Liver (tissue), 9 donors: ENCODE data around the gene FZD4. TPM values are rescaled to one million over a fixed set of nuclear protein-coding genes. Genes with fewer than 3 reads are reported as not detected.

ENCODE experiments used
- DNase-seq: peaks from one replicate; pipeline ENCODE4 v3.0.0-alpha.2; 2017; ENCODE audit warnings: low spot score
- H3K27ac ChIP-seq, 2 donors: one replicate each; pipeline ENCODE4 v1.7.0; 2013; ENCODE audit warnings: inconsistent platforms in 2 of 2, low read length in 2 of 2, control low read depth in 1 of 2, low read depth in 1 of 2, mild to moderate bottlenecking in 1 of 2
- H3K27me3 ChIP-seq, 4 donors: one replicate each; pipeline versions ENCODE4 v1.6.1 to v1.7.0; 2013; ENCODE audit warnings: low read length in 3 of 4, inconsistent platforms in 1 of 4, mild to moderate bottlenecking in 1 of 4, moderate library complexity in 1 of 4; ENCODE audit not compliant: control insufficient read depth in 4 of 4, insufficient read depth in 4 of 4
- H3K36me3 ChIP-seq, 4 donors: one replicate each; pipeline versions ENCODE4 v1.6.1 to v1.7.0; 2013; ENCODE audit warnings: low read length in 3 of 4, mild to moderate bottlenecking in 3 of 4, low read depth in 1 of 4, moderate library complexity in 1 of 4; ENCODE audit not compliant: control insufficient read depth in 4 of 4, insufficient read depth in 3 of 4
- H3K4me1 ChIP-seq, 4 donors: one replicate each; pipeline versions ENCODE4 v1.6.1 to v1.7.0; 2013; ENCODE audit warnings: low read length in 3 of 4, mild to moderate bottlenecking in 3 of 4, moderate library complexity in 1 of 4; ENCODE audit not compliant: control insufficient read depth in 4 of 4, insufficient read depth in 4 of 4
- H3K4me3 ChIP-seq, 3 donors: one replicate each; pipeline versions ENCODE4 v1.6.1 to v1.7.0; 2013; ENCODE audit warnings: low read length in 3 of 3, control low read depth in 1 of 3, low read depth in 1 of 3, mild to moderate bottlenecking in 1 of 3
- H3K9ac ChIP-seq, 2 donors: one replicate each; pipeline ENCODE4 v1.7.0; 2013; ENCODE audit warnings: low read length in 2 of 2, mild to moderate bottlenecking in 2 of 2, moderate library complexity in 2 of 2, control low read depth in 1 of 2, low read depth in 1 of 2
- H3K9me3 ChIP-seq, 4 donors: one replicate each; pipeline versions ENCODE4 v1.6.1 to v1.7.0; 2013; ENCODE audit warnings: low read length in 3 of 4; ENCODE audit not compliant: control insufficient read depth in 4 of 4
- CTCF ChIP-seq: fragments of 150-350 bp; IDR thresholded peaks from 2 replicates; pipeline ENCODE4 v1.5.1; 2017; ENCODE audit warnings: improper control_type of control experiment, low read depth, low read length; ENCODE audit not compliant: missing input control
- EGR1 ChIP-seq, 2 donors: IDR thresholded peaks; 2 replicates each; pipeline ENCODE4 v1.6.1; 2016 to 2018; ENCODE audit warnings: antibody characterized with exemption in 2 of 2, low read depth in 2 of 2
- FOXA1 ChIP-seq: IDR thresholded peaks from 2 replicates; pipeline ENCODE4 v1.6.1; 2016; ENCODE audit warnings: antibody characterized with exemption
- FOXA2 ChIP-seq: IDR thresholded peaks from 2 replicates; pipeline ENCODE4 v1.6.1; 2016; ENCODE audit warnings: antibody characterized with exemption
- GABPA ChIP-seq, 2 donors: IDR thresholded peaks in 1 of 2; conservative IDR thresholded peaks in 1 of 2; 2 replicates each; pipeline ENCODE4 v1.6.1; 2016; ENCODE audit warnings: antibody characterized with exemption in 2 of 2, mild to moderate bottlenecking in 1 of 2, moderate library complexity in 1 of 2
- HNF4A ChIP-seq, 2 donors: conservative IDR thresholded peaks; 2 replicates each; pipeline ENCODE4 v1.6.1; 2016; ENCODE audit warnings: antibody characterized with exemption in 2 of 2, mild to moderate bottlenecking in 2 of 2
- HNF4G ChIP-seq: IDR thresholded peaks from 2 replicates; pipeline ENCODE4 v1.6.1; 2016; ENCODE audit warnings: antibody characterized with exemption
- JUND ChIP-seq, 2 donors: IDR thresholded peaks; 2 replicates each; pipeline ENCODE4 v1.6.1; 2016; ENCODE audit warnings: antibody characterized with exemption in 2 of 2
- NR2F2 ChIP-seq: IDR thresholded peaks from 2 replicates; pipeline ENCODE4 v1.6.1; 2016; ENCODE audit warnings: antibody characterized with exemption
- RAD21 ChIP-seq, 2 donors: IDR thresholded peaks; 2 replicates each; pipeline ENCODE4 v1.6.1; 2016; ENCODE audit warnings: antibody characterized with exemption in 2 of 2, mild to moderate bottlenecking in 2 of 2
- REST ChIP-seq: IDR thresholded peaks from 2 replicates; pipeline ENCODE4 v1.6.1; 2016; ENCODE audit warnings: antibody characterized with exemption, mild to moderate bottlenecking
- RXRA ChIP-seq, 2 donors: IDR thresholded peaks; 2 replicates each; pipeline ENCODE4 v1.6.1; 2017 to 2018; ENCODE audit warnings: antibody characterized with exemption in 2 of 2, mild to moderate bottlenecking in 1 of 2
- SP1 ChIP-seq: IDR thresholded peaks from 2 replicates; pipeline ENCODE4 v1.6.1; 2018; ENCODE audit warnings: antibody characterized with exemption, mild to moderate bottlenecking
- TAF1 ChIP-seq: conservative IDR thresholded peaks from 2 replicates; pipeline ENCODE4 v1.6.1; 2016; ENCODE audit warnings: antibody characterized with exemption, mild to moderate bottlenecking
- YY1 ChIP-seq: IDR thresholded peaks from 2 replicates; pipeline ENCODE4 v1.6.1; 2016; ENCODE audit warnings: antibody characterized with exemption, mild to moderate bottlenecking
- ZBTB33 ChIP-seq: IDR thresholded peaks from 2 replicates; pipeline ENCODE4 v1.6.1; 2016; ENCODE audit warnings: antibody characterized with exemption
- WGBS: extraction: QIAGEN DNeasy Blood & Tissue Kit; methylation state at CpG from one replicate; pipeline ENCODE4 v1.1.7; 2013; 5-methylcytosine and 5-hydroxymethylcytosine counted together
- polyA plus RNA-seq, 2 donors: library from polyadenylated mRNA; stranded (reverse) in 1 of 2; unstranded in 1 of 2; fragments of 200-250 nt in 1 of 2; fragments of >200 nt in 1 of 2; fragmentation: Nextera tagmentation in 1 of 2; extraction: Ambion mirVana in 1 of 2; gene quantifications; one replicate each; pipeline versions ENCODE4 v1.2.1 to v1.2.3, GENCODE V29; 2013 to 2015
- total RNA-seq, 2 donors: library from RNA; depleted of rRNA; stranded (reverse); fragments of >200 nt; gene quantifications; one replicate each; pipeline ENCODE4 v1.2.3, GENCODE V29; 2014
- TF ChIP-seq, protein P1 (sequence below): IDR thresholded peaks from 2 replicates; pipeline ENCODE4 v1.6.1; 2016; ENCODE audit warnings: antibody characterized with exemption
- TF ChIP-seq, protein P2 (sequence below): IDR thresholded peaks from 2 replicates; pipeline ENCODE4 v1.6.1; 2016; ENCODE audit warnings: antibody characterized with exemption
- donor health status: healthy.
- donor health status: healthy.
- donor health status: healthy.
- donor health status: healthy.
- donor health status: healthy.

FZD4 gene
- total and polyA plus RNA-seq, 4 donors = 4.9 to 23.7 (median 8.2) TPM

DNA sequence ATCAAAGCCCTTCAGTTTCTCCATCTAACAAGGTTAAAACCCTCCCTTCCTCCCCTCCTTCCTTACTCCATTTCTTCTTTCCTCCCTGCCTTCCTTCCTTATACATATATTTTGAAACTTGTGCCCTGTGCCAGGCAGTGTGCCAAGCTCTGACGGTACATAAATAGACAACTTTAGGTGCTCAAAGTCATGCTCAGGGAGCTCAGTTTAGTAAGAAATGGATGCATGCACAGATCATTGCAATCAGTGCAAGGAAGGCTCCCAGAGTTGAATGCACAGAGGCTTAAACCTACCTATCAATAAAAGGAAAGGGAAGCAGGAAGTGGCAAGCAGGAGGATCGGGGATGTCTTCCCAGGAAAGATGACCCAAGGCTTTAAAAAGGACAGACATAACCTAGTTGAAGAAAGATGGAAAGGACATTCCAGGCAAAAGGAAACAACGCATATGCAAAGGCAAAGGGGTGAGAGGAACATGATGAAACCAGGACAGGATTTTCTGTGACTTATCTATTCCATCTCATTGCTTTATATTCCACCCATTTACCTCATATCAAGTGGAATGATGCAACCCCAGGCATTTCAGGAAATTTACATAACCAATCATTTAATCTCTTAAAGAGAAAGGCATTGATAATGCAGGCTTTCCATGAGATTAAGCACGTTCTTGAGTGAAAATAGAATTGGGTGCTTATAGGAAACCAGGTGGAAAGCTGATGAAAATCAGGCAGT is 13.2 kb downstream of the FZD4 start:
- H3K9ac ChIP-seq = no peak overlapping the region
- H3K36me3 ChIP-seq = peaks cover 0 to 3% (median 0%) of the 10 kb centered on the region in 4 donors
- peak overlapping the region; percentile 90 to 91 for H3K27ac ChIP-seq
- H3K27me3 ChIP-seq = no peaks in the 10 kb centered on the region
- TF ChIP-seq RXRA (IDR thresholded peaks at IDR 0.05) (peak in 1 of 2 donors; percentile 21), YY1 (peak; percentile 2), JUND (IDR thresholded peaks at IDR 0.05) (peak in 1 of 2 donors; percentile 65), CTCF (no peak), REST (no peak), NR2F2 (no peak), HNF4A (conservative IDR thresholded peaks at IDR 0.05) (peak in 1 of 2 donors; percentile 28), FOXA1 (no peak), TAF1 (no peak), ZBTB33 (no peak), RAD21 (IDR thresholded peaks at IDR 0.05) (no peak), FOXA2 (no peak), GABPA (IDR thresholded peaks at IDR 0.05 in 1 of 2, conservative IDR thresholded peaks at IDR 0.05 in 1 of 2) (no peak), EGR1 (IDR thresholded peaks at IDR 0.05; ENCODE audit: low read depth in 2 of 2) (peak in 1 of 2 donors; percentile 57), SP1 (no peak), HNF4G (no peak)
- TF ChIP-seq, protein P1, sequence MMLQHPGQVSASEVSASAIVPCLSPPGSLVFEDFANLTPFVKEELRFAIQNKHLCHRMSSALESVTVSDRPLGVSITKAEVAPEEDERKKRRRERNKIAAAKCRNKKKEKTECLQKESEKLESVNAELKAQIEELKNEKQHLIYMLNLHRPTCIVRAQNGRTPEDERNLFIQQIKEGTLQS = peak; percentile 94
- TF ChIP-seq, protein P2, sequence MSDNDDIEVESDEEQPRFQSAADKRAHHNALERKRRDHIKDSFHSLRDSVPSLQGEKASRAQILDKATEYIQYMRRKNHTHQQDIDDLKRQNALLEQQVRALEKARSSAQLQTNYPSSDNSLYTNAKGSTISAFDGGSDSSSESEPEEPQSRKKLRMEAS = peak; percentile 56
- 48% methylated on average over 4 of the region's 4 CpGs for WGBS
- no peak for DNase-seq
- H3K9me3 ChIP-seq = no peaks in the 10 kb centered on the region
- peak overlapping the region in 1 of 3 donors; percentile 45 for H3K4me3 ChIP-seq
- peaks cover 9 to 31% (median 26%) of the 10 kb centered on the region in 4 donors for H3K4me1 ChIP-seq
